Measurements from ENCODE around the gene GALR2. TPM values are rescaled to one million over a fixed set of nuclear protein-coding genes. Genes with fewer than 3 reads are reported as not detected.

GALR2 gene
- polyA plus RNA-seq, 1 donor (not counting 4 experiments of a cell fraction or from before 2014, with no cell fraction given) = not detected

GRCh38 chr17:76033139-76033538 is 41.4 kb upstream of the GALR2 start:
- no peaks in the 10 kb centered on the region for H3K9me1 ChIP-seq (ENCODE audit: control insufficient read depth, extremely low read depth, insufficient read depth, low read length)
- H3K9me3 ChIP-seq (ENCODE audit: control insufficient read depth, low read depth, low read length) = no peaks in the 10 kb centered on the region
- no peaks in the 10 kb centered on the region for H3K27me3 ChIP-seq (ENCODE audit: control insufficient read depth, extremely low read depth, insufficient read depth, low read length)
- no peak overlapping the region for H3K4me2 ChIP-seq (ENCODE audit: control insufficient read depth, extremely low read depth, insufficient read depth, low read depth, low read length)
- FAIRE-seq = no peak
- H2AFZ ChIP-seq (ENCODE audit: control insufficient read depth, low read length) = no peak overlapping the region
- H4K20me1 ChIP-seq (ENCODE audit: control insufficient read depth, extremely low read depth, insufficient read depth, low read length) = no peaks in the 10 kb centered on the region
- H3K4me3 ChIP-seq (ENCODE audit: control insufficient read depth in 2 of 3, extremely low read depth in 1 of 3, insufficient read depth in 2 of 3, low read depth in 1 of 3, low read length in 3 of 3) = no peak overlapping the region
- H3K4me1 ChIP-seq (ENCODE audit: control insufficient read depth, extremely low read depth, insufficient read depth, low read length) = no peaks in the 10 kb centered on the region
- no peaks in the 10 kb centered on the region for H3K79me2 ChIP-seq (ENCODE audit: control insufficient read depth, insufficient read depth, low read length)
- no peak overlapping the region for H3K27ac ChIP-seq (ENCODE audit: control insufficient read depth, insufficient read depth, low read length)
- no peak overlapping the region for H3K9ac ChIP-seq (ENCODE audit: control insufficient read depth, extremely low read depth, insufficient read depth, low read length)
- DNase-seq (ENCODE audit: low read depth, low spot score) = no peak
- dilution Hi-C loops (cut with MboI; ENCODE audit: extremely low pct_ligation_motif_present, low sequenced_read_pairs) = no loop called here
- TF ChIP-seq CTCF (optimal IDR thresholded peaks at IDR 0.05 in 1 of 3, IDR thresholded peaks at IDR 0.05 in 1 of 3, conservative IDR thresholded peaks at IDR 0.05 in 1 of 3; ENCODE audit: extremely low read depth in 1 of 3, insufficient read depth in 2 of 3, low read length in 3 of 3) = no peak
- TF ChIP-seq EZH2 (IDR thresholded peaks at IDR 0.05; ENCODE audit: low read length) = no peak
- peaks cover 2% of the 10 kb centered on the region in 2 experiments for H3K36me3 ChIP-seq (ENCODE audit: control insufficient read depth in 2 of 2, extremely low read depth in 1 of 2, insufficient read depth in 2 of 2, low read length in 2 of 2)

- no peak overlapping the region for H3K27ac ChIP-seq (ENCODE audit: control insufficient read depth, insufficient read depth, low read length)
- H3K4me1 ChIP-seq (ENCODE audit: control insufficient read depth, extremely low read depth, insufficient read depth, low read length) = no peaks in the 10 kb centered on the region
- H4K20me1 ChIP-seq (ENCODE audit: control insufficient read depth, extremely low read depth, insufficient read depth, low read length) = no peaks in the 10 kb centered on the region
- no peak overlapping the region for H3K9ac ChIP-seq (ENCODE audit: control insufficient read depth, extremely low read depth, insufficient read depth, low read length)
- H2AFZ ChIP-seq (ENCODE audit: control insufficient read depth, low read length) = no peak overlapping the region
- FAIRE-seq (no peak), DNase-seq (ENCODE audit: low read depth, low spot score) (no peak)
- no peak overlapping the region for H3K4me3 ChIP-seq (ENCODE audit: control insufficient read depth in 2 of 3, extremely low read depth in 1 of 3, insufficient read depth in 2 of 3, low read depth in 1 of 3, low read length in 3 of 3)
- H3K4me2 ChIP-seq (ENCODE audit: control insufficient read depth, extremely low read depth, insufficient read depth, low read depth, low read length) = no peak overlapping the region
- dilution Hi-C loops (cut with MboI; ENCODE audit: extremely low pct_ligation_motif_present, low sequenced_read_pairs) = no loop called here
- TF ChIP-seq EZH2 (IDR thresholded peaks at IDR 0.05; ENCODE audit: low read length) (no peak), CTCF (optimal IDR thresholded peaks at IDR 0.05 in 1 of 3, IDR thresholded peaks at IDR 0.05 in 1 of 3, conservative IDR thresholded peaks at IDR 0.05 in 1 of 3; ENCODE audit: extremely low read depth in 1 of 3, insufficient read depth in 2 of 3, low read length in 3 of 3) (no peak)
- peaks cover 9 to 14% of the 10 kb centered on the region in 2 experiments for H3K36me3 ChIP-seq (ENCODE audit: control insufficient read depth in 2 of 2, extremely low read depth in 1 of 2, insufficient read depth in 2 of 2, low read length in 2 of 2)
- H3K27me3 ChIP-seq (ENCODE audit: control insufficient read depth, extremely low read depth, insufficient read depth, low read length) = no peaks in the 10 kb centered on the region
- H3K9me3 ChIP-seq (ENCODE audit: control insufficient read depth, low read depth, low read length) = no peaks in the 10 kb centered on the region
- no peaks in the 10 kb centered on the region for H3K79me2 ChIP-seq (ENCODE audit: control insufficient read depth, insufficient read depth, low read length)
- H3K9me1 ChIP-seq (ENCODE audit: control insufficient read depth, extremely low read depth, insufficient read depth, low read length) = no peaks in the 10 kb centered on the region
These were observed 39.9 kb upstream of the GALR2 start for GRCh38 chr17:76034428-76035350.
